Stimulated activated naive CD4-positive, alpha-beta T cell (primary cell): ENCODE data around the gene INPP1.
"Not testable (repeated sequence)": the region's sequence is repeated elsewhere in the genome, so short reads cannot be mapped to it uniquely, and the experiment has no call there.

Experiments
- DNase-seq, 6 experiments: peaks; one replicate each; lab custom pipeline; 2025; lab: John Stamatoyannopoulos, UW

Gene INPP1, protein sequence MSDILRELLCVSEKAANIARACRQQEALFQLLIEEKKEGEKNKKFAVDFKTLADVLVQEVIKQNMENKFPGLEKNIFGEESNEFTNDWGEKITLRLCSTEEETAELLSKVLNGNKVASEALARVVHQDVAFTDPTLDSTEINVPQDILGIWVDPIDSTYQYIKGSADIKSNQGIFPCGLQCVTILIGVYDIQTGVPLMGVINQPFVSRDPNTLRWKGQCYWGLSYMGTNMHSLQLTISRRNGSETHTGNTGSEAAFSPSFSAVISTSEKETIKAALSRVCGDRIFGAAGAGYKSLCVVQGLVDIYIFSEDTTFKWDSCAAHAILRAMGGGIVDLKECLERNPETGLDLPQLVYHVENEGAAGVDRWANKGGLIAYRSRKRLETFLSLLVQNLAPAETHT

GRCh38 chr2:190343536-190344275 is at the start of gene INPP1:
INPP1 (plus strand) TSS chr2:190343589; CDS start chr2:190360103, 16,514 bp downstream.
- peak in 4 of 6 experiments; percentile 7 to 42 (median 36) for DNase-seq

GRCh38 chr2:190297880-190298279 is 45.5 kb upstream of the INPP1 start:
- not testable (repeated sequence) for DNase-seq

- DNase-seq, result no peak
Observed at GRCh38 chr2:190301032-190301431, 42.4 kb upstream of the INPP1 start.

GRCh38 chr2:190302052-190302451 is 41.3 kb upstream of the INPP1 start:
- no peak for DNase-seq

DNA sequence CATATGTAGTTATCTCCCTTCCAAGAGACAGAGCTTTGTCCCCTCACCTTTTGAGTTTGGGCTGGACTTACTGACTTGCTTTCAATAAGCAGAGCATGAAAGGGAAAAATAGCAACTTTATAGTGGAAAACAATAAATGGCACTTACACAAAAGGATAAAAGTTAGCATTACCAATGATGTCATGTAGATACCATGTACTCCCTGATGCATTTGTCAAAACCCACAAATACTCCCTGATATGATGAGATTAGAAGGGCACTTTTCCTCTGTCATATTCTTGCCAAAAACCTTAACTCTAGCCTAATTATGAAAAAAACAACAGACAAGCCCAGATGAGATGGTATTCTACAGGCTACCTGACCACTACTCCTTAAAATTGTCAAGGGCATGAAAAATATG is 39.7 kb upstream of the INPP1 start:
- no peak for DNase-seq

DNA sequence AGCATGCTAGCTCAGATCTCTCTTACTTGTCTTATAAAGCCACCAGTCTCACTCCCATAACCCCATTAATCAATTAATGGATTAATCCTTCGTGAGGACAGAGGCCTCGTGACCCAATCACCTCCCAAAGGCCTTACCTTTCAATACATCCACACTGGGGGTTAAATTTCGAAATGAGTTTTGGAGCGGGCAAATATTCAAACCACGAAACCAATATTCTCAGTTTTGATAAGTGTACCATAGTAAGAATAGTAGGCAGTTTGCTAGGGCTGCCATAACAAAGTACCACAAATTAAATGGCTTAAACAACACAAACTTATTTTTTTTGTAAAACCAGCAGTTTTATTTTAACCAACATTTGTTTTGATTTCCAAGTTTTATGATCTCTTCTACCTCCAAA is 39.0 kb upstream of the INPP1 start:
- DNase-seq, result no peak

GRCh38 chr2:190308031-190308430 is 35.4 kb upstream of the INPP1 start:
- DNase-seq, result no peak

DNA sequence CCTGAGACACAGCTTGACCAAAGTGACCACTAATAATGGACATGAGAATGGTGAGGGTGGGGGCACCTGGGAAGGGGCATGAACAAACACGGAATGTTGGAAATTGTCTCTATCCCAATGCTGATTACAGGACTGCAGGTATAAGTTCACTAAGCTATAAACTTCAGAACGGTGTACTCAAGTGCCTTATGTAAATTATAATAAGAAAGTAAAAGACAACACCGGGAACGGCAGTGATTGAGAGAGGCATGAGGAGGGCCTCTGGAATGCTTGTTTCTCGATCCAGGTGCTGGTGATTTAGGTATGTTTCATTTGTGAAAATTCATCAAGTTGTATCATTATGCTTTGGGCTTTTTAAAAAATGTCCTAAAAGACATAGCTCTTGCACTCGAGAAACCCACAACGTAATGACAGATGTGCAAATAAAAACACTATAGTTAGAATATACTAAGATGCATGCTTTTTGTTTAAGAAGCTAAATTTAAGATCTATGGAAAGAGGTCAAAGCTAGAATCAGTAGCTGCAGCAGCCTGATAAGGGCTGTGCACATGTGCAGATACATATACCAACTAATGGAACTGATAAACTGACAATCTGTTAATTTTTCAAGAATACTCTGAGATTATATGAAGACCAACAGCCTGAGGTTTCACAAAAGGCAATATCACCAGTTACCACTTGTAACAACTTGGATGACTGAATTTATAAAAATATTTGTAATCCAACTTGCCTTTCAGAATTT is 31.3 kb upstream of the INPP1 start:
- DNase-seq, result no peak

DNA sequence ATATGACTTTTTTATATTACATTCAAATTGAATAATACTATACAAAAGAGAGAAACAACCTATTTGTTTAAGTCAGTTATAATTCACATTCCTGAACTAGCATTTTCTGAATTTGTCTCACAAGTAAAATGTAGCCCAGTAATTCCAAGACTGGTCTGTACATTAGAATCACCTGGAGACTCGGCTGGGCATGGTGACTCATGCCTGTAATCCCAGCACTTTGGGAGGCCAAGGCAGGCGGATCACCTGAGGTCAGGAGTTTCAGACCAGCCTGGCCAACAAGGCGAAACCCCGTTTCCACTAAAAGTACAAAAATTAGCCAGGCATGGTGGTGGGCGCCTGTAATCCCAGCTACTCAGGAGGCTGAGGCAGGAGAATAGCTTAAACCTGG is 30.8 kb upstream of the INPP1 start:
- DNase-seq, result not testable (repeated sequence)

DNA sequence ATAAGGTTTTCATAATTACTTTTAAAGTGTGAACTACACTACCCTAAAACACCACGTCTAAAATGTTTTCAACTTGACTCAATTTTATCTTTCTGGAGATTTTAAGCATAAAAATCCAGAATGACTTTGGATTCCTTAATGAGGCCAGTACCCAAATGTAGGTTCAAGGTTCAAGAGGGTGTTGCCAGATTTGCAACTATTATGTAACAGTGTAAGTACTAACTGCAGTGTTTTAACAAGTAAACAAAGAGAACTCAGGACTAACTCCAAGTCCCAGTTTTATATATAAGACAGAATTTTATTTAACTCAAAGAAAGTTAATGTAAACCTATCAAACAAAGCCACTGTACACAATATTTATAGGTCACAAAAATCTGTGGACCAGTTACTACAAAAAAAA is 29.5 kb upstream of the INPP1 start:
- no peak for DNase-seq

DNA sequence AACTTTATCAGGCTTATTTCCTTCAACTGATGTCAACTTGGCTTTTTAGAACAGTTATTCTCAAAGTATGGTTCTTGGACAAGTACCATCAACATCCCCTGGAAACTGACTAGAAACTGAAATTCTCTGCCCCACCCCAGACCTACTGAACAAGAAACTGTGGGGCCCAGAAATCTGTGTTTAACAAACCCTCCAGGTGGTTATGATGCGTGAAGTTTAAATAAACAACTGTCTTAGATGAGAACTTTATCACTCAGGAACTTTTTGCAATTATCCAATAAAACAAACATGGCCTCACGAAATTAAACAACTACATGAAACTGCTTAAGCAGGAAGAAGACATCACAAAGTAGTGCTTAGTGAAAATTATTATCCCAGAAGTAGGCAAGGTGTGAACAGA is 28.1 kb upstream of the INPP1 start:
- DNase-seq, result no peak

DNA sequence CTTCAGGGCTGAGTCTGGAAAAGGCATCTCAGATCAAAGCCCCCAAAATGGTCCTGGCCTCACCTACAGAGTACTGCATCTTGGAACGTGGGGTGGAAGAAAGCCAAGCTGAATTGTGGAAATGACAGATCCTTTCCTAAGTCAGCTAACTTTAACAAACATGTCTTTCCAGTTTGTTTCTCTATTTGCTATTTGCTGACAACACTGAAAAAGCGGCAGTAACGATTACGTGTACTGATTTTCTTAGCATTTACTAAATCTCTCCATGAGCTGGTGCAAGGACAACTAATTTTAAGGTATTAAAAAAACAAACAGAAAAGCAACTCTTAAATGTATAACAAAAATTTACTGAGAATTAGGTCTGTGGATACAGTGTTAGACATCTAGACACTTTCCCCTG is 24.9 kb upstream of the INPP1 start:
- DNase-seq, result no peak

- DNase-seq, result peak in 3 of 6 experiments; percentile 2 to 50 (median 34)
Observed at GRCh38 chr2:190318931-190319554, 24.3 kb upstream of the INPP1 start.

DNA sequence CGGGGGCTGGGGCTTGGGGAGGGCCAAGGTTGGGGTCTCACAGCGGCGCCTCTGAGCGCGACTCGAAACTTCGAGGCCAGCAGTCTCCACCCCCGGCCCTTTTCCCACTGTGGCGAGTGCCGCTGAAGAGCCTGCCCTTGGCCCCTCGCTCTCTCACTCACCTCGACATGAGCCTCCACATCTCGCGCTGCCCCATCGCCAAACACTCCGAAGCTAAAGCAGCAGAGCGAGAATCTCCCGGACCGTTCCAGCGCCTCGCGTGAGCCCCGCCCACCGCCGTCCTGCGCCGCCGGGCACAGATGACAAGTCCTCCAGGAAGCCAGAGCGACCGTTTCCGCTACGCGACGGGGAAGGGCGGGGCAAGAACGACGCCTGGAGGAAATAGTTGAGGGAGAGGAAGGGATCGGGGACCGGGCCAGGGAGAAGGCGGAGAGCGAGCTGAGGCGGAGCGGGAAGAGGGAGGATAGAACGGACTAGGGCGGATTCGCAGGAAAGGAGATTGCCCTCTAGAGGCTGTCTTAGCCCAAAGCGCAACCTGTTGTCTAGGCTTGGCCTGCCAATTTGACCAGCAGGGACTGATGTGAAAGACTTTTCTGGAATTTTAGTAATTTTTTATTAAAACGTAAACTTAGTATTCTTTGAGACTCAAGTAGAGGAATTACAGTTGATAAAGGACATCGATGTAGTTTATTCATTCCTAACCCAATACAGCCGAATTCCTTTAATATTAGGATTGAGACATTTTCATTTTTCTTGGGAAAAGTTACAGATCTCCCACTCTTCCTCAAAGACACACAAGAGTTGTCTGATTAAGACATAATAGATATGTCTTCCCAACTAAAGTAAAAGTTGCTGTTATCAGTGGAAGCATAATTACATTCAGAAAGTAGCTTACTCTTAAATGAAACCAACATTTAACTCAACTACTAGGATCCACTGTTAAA is 23.6 kb upstream of the INPP1 start, which contains the start of gene HIBCH:
Gene HIBCH, minus strand, starts transcription at position 272 of the 944 bp plus-strand sequence. Its CDS starts 76 bp downstream, at position 196.
- peak; percentile 60 to 83 (median 68) for DNase-seq

GRCh38 chr2:190320696-190321095 is 22.7 kb upstream of the INPP1 start:
- DNase-seq, result no peak

DNA sequence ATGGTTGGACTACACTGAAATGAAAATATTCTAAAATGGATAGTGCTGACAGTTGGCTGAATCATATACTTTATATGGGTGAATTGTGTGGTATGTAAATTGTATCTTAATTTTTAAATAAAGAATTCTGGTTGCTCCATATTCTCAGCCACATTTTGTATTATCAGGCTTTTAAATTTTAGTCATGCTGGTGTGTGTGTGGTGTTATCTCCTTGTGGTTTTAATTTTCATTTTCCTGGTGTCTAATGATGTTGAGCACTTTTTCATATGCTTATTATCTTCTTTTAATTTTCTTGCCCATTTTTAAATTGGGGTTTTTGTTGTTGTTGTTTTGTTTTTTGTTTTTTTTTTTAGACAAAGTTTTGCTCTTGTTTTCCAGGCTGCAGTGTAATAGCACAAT is 20.0 kb upstream of the INPP1 start:
- DNase-seq, result no peak

GRCh38 chr2:190325588-190325987 is 17.8 kb upstream of the INPP1 start:
- DNase-seq, result no peak

DNA sequence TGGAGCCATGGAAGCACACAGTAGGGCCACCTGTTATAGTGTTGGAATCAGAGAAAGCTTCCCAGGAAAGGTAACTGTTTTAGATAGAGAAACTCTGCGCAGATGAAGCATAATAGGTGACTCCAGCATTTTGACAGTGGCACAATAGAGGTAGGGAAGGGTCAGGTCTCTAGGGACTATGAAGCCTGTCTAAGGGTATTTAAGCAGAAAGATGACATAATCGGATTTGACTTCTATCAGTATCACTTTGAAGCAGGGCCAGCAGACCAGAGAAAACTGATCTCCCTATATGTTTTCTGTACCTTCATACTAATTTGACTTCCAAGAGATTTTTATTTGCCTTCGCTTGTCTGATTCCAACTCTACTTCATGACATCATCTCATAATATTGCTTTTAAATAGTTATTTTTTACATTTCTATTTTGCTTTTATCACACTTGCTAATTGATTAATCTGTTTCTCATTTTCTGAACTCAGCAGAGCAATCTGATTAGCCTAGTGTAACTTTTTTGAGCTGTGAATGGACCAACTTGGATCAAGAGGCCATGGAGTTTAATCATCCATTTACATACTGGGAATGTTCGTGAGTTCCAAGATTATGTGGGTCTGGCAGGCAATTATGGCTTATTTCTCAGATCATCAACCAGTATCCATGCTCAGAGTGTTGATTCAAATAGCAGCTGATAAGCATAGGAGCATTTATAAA is 15.4 kb upstream of the INPP1 start:
- no peak for DNase-seq

DNA sequence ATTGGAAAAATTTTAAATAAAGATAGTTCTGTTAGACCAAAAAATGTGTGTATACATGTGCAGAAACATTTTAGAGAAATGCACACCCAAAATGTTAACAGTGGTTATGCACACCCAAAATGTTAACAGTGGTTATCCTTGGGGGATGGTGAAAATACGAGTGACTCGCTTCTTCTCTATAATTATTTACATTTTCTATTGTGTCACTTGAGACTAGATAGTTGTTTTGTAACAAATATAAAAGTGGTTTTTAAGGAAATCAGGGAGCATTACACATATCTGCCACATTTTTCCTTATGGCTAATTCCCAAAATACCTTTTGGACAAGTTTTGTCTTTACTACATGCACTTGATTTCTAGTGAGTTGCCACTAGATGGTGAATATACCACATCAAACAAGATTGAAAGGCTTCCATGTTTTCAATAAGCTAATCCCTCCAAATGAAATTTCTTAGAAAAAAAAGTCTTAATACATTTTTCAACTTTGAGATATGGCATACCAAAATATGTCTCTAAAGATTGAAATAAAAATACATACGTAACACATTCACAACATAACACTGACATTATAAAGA is 14.7 kb upstream of the INPP1 start:
- DNase-seq, result no peak

DNA sequence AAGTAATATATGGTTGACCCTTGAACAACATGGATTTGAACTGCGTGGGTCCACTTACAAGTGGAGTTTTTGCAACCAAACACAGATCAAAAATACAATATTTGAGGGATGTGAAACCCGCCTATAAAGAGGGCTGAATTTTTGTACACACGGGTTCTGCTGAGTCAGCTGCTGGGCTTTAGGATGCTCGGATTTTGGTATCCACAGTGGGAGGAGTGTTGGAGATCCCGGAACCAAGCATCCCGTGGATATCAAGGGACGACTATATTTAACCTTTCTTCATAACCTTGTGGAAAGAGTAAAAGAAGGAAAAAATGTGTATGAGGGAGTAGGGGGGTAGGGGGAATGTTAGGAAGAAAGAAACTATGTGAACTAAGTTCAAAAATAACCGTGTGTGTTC is 10.0 kb upstream of the INPP1 start:
- no peak for DNase-seq
